GM19035 (cell line): ENCODE results near the gene CARNS1.

ENCODE experiments used
- ATAC-seq: cut with Tn5 transposase; IDR thresholded peaks from one replicate; pipeline ENCODE4 v1.9.1; 2021; ENCODE audit not compliant: unreplicated experiment

CARNS1 gene

GRCh38 chr11:67439321-67440228 lies 24.1 kb downstream of the CARNS1 start:
- no peak for ATAC-seq

DNA sequence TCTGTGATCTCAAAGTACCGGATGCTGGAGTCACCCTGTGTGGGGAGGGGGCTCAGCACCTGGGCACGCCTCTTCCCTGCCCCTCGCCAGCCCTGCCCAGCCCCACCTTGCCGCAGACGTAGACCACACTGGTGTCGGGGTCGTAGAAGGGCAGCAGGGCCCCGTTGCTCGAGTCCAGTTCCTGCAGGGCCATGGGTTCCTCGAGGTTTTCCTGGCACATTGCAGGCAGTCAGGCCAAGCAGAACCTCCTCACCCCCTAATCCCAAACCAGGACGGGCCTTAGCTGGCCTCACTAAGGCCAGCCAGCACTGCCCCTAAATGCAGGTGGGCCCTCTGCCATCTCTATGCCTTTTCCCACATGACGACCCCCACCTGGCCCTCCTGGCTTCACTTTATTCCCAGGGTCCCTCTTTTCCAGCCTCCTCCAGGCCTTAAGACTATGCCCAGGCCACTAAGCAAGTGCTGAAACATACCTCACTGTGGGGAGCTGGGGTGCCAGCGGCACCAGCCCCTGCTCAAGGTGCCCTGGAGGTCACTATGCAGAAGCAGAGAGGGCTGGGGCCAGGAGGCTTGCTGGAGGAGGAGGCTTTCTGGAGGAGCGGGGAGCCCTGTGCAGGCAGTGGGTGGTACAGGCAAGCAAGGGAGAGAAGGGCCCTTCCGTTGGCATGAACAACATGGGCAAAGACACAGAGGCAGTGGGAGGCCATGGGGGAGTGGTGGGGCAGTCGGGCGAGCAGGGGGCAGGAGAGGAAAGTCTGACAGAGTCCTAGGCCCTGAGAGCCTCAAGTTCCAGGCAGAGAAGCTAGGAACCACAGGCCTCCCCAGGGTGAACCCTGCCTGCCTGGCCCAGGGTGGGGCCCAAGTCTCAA lies 25.0 kb downstream of the CARNS1 start:
- ATAC-seq: no peak

DNA sequence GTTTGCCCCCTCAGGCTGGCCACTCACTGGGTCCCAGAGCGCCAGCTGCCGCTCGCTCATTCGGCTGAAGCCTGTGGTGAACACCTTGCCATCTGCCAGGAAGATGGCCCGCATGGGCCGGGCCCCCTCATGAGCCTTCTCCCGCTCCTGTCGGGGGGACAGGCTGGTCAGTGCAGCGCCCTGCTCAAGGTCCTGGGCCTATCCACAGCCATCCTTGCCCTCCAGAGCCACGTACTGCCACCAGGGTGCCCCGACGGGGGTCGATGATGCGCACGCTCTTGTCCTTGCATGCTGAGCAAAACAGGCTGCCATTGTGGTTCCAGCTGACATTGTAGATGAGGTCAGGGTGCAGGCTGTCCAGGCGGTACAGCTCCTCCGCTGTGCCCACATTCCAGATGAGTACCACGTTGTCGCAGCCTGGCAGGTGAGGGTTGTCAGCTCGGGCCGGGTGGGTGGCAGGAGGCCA lies 25.7 kb downstream of the CARNS1 start:
- no peak for ATAC-seq

DNA sequence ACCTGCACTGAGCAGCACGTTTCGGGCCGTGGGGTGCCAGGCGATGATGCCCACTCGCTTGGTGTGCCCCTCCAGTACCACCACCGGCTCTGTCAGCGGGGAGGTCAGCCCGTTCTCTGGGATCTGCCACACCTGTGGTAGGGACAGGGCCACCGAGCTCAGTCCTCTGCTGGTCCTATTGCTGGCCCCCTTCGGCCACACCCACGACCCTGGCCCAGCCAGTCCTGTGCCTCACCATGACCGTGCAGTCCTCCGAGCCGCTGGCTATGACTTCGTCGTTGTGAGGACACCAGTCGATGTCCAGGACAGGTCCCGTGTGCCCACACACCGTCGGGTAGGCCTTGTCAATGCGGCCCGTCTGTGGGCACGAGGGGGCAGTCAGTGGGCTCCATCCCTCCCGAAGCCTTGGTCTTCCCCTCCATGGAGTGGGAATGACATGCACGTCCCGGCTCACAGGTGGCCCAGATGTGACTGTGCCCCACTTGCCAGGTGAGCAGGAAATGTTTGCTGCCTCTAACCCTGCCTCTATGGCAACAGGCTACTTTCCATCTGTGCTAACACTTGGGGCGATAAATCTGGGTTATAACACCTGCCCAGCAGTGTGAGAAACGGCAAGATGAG lies 26.4 kb downstream of the CARNS1 start:
- ATAC-seq: no peak

GRCh38 chr11:67442504-67443404 lies 27.3 kb downstream of the CARNS1 start:
- no peak for ATAC-seq

DNA sequence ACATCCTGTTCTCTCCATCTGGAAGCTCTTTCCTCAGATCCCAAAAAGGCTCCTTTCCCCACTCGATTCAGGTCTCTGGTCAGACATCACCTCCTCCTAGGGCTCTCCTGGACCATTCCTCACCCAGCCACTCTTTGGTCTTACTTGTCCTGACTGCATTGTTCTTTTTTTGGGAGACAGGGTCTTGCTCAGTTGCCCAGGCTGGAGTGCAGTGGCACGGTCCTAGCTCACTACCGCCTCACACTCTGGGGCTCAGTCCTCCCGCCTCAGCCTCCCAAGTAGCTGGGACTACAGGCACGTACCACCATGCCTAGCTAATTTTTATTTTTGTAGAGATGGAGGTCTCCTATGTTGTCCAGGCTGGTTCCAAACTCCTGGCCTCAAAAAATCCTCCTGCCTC lies 30.0 kb downstream of the CARNS1 start:
- no peak for ATAC-seq

- ATAC-seq: no peak
These were observed 32.7 kb downstream of the CARNS1 start for GRCh38 chr11:67448220-67448609.

GRCh38 chr11:67449116-67449844 lies 33.8 kb downstream of the CARNS1 start:
- no peak for ATAC-seq

DNA sequence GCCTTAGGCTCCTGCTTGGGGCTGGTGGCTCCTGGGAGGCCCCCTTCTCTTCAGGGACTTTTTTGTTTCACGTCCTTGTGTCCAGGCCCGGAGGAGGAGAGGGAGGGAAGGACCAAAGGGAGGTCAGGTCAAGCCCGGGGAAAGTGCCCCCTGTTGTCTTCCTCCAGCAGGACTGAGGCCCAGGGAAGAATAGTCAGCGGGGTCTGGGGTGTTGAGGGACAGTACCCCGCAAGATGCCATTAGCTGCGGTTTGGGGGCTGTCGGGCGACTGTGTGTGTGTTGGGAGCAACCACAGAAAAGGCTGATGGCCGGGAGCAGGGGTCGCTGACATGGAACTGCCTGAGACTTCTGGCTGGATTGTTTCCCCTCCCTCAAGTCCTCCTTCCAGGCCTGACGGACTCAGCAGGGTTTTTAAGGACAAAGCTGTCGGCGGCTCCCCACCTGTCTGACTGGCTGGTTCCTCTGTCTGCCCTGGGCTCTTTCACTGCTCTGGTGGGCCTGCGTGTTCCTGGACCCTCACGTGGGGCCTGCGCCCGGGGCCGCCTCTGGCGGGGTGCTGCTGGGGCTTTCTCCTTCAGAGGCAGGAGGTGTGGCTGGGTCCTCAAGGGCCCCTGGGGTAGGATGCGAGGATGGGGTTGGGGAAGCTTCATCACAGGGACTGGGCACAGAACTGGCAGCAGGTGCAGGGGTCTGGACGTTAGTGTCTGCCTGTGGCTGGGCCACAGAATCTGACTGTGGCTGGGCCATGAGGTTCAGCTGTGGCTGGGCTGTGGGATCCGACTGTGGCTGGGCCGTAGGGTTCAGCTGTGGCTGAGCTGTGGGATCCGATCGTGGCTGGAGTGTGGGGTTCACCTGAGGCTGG lies 35.5 kb downstream of the CARNS1 start:
- no peak for ATAC-seq

DNA sequence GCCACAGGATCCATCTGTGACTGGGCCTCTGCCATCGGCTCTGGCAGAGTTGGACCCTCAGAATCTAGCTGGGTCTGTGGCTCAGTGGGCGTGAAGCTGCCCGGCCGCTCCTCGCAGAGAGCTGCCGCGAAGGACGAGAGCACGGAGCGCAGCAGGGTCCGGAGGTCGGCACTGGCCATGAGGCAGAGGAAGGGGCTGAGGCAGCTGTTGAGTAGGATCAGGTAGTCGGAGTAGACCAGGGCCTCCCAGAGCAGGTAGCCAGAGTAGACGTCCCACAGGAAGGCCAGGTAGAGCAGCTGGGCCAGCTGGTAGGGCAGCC lies 36.1 kb downstream of the CARNS1 start:
- no peak for ATAC-seq

GRCh38 chr11:67452141-67452952 lies 36.9 kb downstream of the CARNS1 start, which contains the start of gene GPR152:
Gene GPR152 (minus strand): TSS chr11:67452729. CDS start chr11:67452724, 5 bp downstream.
- no peak for ATAC-seq

- ATAC-seq: no peak
These were observed 38.6 kb downstream of the CARNS1 start for GRCh38 chr11:67453816-67454732.

- no peak for ATAC-seq
These were observed 39.6 kb downstream of the CARNS1 start, which contains the start of gene CABP4 for GRCh38 chr11:67455054-67455453. Gene CABP4 (plus strand): TSS chr11:67455354. CDS start chr11:67455424, 70 bp downstream.

- no peak for ATAC-seq
These were observed 40.7 kb downstream of the CARNS1 start for GRCh38 chr11:67456068-67456705.

DNA sequence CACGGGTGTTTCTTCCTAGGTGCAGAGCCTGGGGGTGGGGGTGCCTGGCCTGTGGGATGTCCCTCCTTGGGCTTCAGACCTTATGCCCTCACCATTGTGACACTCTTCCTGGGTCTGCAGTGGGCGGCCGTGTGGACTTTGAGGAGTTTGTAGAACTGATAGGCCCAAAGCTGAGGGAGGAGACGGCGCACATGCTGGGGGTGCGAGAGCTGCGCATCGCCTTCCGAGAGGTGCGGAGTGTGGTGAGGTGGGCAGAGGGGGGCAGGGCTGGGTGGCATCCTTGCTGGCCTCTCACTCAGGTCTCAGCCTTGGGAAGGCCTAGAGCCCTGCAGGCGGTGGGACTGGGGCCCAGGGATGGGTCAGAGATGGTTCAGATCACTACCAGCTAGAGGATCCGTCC lies 42.0 kb downstream of the CARNS1 start:
- no peak for ATAC-seq

DNA sequence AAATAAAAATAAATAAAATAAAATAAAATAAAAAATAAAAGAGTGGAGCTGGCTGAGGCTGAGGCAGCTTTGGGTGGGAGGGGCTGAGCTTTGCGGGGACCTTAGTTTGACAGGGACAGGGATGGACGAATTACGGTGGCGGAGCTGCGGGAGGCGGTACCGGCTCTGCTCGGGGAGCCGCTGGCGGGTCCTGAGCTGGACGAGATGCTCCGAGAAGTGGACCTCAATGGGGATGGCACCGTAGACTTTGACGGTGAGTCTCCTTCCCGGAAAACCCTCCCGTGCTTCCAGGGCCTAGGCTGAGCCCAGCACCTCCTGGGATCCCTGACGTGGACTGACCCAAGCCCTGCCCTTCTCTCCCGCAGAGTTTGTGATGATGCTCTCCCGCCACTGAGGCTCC lies 42.8 kb downstream of the CARNS1 start:
- no peak for ATAC-seq
